Activated CD4-positive, alpha-beta T cell treated with anti-CD3 and anti-CD28 coated beads for 48 hours (primary cell): Measurements from ENCODE around the gene PROK2.

ENCODE experiments used
- DNase-seq: peaks from one replicate; pipeline ENCODE4 v3.0.0-alpha.2; 2020

Gene PROK2

DNA sequence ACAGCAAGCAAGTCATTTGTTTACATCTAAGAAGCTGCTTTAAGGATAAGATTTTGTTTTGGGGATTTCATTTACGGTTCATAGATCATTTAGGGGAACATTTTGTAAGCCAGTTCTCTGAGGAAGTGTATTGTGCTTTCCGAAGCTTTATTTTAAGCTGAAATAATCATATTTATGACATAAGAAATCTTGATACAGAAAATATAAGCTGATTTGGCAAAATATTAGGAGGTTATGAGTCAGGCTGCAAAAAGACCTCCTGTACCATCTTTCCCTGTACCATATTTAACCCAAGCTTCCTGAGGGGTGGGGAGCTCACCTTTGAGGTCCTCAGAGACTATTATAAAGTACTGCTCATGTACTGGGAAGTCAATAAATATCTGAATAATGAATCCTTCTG is 51.6 kb downstream of the PROK2 start:
- no peak for DNase-seq

DNA sequence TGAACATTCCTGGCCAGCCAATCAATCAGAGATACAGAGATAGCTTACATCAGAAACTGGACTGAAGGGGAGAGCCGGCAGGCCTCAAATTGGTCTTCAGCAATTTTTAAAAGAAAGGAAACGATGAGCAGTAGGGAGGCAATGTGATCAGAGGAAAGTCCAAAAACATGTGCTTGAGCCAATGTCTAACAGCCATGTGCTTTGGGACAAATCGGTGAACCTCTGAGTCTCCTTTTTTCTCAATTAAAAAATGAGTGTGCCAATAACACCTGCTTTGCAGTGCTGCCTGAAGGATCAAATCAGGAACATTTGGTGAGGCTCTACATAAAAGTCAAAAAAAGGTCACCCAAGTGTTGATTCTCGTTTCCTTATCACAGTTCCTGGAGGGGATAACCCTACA is 52.3 kb downstream of the PROK2 start:
- no peak for DNase-seq

DNA sequence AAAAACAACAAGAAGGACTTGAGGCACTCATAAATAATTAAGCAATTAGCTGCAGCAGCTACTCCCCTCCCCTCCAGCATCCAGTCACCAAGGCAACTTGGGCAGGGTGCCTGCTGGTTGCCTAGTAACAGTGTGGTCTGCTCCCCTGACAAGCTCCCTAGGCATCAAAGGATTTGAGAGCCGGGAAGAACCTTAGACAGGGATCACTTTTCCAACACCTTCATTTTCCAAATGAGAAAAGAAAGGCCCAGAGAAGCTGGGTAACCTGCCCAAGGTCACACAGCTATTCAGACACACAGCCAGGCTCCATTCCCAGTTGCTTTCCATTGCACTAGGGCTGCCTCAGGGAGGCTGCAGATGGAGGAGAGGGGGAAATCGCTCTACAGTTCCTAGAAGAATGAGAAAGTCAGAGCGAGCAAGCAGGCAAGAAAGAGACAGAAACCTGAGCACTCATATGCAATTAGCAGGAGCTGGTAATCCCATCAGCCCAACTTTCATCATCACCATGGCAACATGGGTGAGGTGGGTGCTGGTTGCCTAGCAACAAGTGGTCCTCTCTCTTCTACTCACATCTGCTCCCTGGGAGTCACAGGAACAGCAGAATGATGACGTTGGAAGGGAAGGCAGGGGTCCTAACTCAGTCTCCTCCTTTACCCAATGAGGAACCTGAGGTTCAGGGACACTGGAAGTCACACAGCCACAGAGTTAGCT is 56.2 kb downstream of the PROK2 start:
- DNase-seq = no peak

DNA sequence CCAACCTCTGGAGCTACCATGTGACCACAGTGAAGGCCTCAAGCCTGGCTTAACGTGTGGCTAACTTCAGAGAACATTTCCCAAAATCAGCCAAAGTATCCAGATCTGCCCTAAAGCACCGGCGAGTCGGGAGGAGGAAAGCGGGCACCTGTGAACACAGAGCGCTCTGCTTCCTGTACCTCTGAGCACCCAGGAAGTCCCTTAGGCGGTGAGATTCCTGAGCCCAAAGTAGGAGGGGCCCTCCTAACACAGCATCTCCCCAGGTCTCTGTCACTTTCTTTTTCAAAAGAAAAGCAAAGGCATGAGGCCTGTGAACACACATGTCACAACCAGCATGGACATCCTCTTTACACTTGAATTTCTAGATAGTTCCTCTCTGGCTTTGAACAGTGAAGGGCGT is 58.8 kb downstream of the PROK2 start:
- DNase-seq = peak; percentile 45

DNA sequence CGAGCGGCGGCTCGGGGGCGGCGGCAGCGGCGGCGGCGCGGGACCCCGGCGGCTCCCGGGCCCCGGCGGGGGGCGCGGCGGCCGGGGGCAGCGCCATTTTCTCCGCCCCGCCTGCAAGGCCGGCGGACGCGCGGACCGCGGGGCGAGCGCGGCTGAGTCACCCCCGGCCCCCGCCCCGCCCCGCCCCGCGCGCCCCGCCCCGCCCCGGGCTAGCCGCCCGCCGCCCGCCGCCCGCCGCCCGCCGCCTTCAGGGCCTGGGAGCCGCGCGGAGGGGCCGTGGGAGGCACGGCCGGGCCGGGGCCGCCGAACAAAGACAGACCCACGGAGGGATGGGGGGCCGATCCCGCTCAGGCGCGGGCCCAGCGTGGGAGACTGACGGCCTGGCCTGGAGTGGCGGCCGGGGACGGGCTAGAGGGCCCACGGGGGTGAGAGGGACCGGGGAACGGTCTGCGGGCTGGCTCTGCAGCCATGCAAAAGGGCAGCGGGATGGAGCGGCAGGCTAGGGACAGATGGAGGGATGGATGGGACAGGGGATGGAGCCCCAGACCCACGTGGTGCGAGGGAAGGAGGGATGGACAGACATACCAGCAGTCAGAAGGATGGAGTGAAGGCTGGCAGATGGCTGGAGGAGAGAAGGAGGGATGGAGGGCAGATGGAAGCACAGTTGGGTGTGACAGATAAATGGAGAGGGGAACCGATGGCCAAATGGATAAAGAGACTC is 59.5 kb downstream of the PROK2 start, which contains the start of gene EIF4E3:
TSS of gene EIF4E3 (minus strand) at position 132 of the 721 bp plus-strand sequence. CDS start at position 97, 35 bp downstream.
- peak; percentile 43 for DNase-seq

DNA sequence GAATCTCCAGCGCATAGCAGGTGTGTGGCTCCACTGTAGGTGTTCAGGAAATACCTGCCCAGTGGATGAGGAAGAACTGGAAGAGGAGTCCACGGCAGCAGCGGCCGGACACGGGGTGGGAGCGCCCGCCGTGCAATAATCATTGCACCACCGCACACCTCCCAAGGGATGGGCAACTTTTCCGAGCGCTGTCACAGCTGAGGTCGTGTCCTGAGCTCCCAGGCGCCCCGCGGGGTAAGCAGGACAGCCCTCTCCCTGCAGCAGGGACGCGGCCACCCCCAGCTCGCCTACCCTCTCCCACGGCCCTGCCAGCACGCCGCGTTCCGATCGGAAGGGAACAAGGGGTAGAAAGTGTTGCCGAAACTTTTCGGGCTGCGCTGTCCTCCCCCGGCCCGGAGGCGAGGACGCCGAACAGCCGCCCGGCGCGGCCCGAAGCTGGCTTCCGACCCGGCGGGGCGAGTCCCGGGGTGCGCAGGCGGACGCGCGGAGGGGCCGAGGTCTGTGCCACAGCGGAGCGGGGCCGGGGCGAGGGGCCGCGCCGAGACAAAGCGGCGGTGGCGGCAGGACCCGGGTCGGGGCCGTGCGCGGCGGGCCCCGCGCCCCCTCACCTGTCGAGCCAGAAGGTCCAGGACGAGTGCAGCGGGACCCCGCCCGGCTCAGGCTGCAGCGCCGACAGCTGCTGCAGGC is 60.2 kb downstream of the PROK2 start:
- peak; percentile 53 for DNase-seq

DNA sequence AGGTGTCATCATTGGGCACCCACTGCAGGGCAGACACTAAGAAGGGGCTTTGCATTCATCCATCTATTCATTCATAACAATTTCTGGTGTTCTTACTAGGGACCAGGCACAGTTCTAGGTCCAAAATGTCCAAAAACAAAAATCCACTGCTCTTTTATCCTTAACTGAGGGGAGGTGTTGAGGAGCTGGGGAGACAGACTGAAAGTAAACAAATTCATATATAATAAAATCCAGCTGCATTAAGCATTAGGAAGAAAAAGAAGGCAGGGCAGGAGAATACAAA is 60.8 kb downstream of the PROK2 start:
- DNase-seq = no peak

DNA sequence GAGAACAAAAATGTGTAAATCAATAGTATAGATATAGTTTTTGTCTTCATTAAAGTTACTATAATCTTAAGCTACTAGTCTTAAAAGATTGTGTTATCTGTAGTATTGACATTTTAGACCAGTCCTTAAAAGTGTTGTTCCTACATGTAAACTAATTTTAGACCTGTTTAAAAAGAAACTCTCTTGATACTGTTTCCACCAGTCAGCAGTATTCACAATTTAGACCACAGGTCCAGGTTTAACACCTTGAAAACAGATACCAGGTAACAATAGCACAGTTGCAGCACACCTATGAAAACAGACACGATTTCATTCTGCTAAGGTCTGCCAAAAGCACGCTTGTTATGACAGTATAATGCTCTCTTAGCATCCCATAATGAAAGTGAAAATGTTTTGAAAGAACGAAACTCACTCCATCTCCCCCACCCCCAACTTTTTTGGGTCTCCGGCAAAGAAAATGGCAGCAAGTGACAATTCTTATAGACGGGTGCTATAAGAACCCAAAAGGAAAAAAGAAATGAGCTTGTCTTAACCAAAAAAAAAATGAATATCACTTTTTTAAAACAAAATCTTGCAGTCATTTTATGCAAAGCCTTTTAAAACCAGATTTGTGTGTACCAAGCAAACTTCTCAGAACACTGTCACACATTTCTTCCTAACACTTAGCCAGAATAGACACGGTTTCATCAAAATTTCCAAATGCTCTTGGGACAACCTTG is 61.3 kb downstream of the PROK2 start:
- DNase-seq = peak; percentile 68

DNA sequence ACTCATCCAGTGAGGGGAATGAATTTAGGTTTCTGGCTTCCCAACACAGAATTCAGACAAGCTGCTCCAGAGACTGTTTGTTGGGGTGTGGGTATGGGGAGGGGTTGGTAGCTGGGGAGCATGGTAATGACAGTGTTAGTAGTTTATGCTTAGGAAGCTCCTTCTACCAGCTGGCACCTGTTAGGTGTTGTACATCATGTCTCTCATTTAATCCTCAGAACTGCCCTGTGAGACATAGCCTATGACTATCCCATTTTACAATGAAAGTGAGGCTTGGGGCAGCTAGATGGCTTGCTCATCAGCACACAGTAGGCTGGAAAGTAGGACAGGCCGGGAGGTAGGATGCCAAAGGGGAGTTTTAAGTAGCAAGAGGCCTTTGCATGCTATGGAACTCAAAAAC is 62.3 kb downstream of the PROK2 start:
- no peak for DNase-seq
